HG02763 (cell line): ENCODE results near the gene PRDM13.
"Not testable (repeated sequence)": the region's sequence is repeated elsewhere in the genome, so short reads cannot be mapped to it uniquely, and the experiment has no call there.

Experiments used
- ATAC-seq: cut with Tn5 transposase; IDR thresholded peaks from one replicate; pipeline ENCODE4 v1.9.1; 2021; ENCODE audit warnings: mild to moderate bottlenecking, moderate library complexity; ENCODE audit not compliant: unreplicated experiment

The PRDM13 gene

DNA sequence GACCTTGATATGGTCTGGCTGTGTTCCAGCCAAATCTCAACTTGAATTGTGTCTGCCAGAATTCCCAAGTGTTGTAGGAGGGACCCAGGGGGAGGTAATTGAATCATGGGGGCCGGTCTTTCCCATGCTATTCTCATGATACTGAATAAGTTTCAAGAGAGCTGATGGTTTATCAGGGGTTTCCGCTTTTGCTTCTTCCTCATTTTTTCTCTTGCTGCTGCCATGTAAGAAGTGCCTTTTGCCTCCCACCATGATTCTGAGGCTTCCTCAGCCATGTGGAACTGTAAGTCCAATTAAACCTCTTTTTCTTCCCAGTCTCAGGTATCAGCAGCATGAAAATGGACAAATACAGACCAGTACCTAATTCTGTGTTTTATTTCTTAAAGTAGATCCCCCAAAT lies 15.4 kb downstream of the PRDM13 start:
- ATAC-seq = not testable (repeated sequence)

- no peak for ATAC-seq
Observed at GRCh38 chr6:99629293-99629692, 22.7 kb downstream of the PRDM13 start.

- no peak for ATAC-seq
Observed at GRCh38 chr6:99637629-99638028, 31.0 kb downstream of the PRDM13 start.

DNA sequence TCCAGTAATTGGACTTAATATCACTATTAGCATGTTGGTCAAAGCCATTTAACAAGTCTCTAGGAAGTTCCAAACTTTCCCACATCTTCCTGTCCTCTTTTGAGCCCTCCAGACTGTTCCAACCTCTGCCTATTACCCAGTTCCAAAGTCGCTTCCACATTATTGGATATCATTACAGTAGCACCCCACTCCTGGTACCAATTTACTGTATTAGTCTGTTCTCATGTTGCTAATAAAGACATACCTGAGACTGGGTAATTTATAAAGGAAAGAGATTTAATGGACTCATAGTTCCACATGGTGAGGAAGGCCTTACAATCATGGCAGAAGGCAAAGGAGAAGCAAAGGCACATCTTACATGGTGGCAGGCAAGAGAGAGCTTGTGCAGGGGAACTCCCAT lies 31.7 kb downstream of the PRDM13 start:
- ATAC-seq = not testable (repeated sequence)

- no peak for ATAC-seq
Observed at GRCh38 chr6:99641270-99641669, 34.6 kb downstream of the PRDM13 start.

DNA sequence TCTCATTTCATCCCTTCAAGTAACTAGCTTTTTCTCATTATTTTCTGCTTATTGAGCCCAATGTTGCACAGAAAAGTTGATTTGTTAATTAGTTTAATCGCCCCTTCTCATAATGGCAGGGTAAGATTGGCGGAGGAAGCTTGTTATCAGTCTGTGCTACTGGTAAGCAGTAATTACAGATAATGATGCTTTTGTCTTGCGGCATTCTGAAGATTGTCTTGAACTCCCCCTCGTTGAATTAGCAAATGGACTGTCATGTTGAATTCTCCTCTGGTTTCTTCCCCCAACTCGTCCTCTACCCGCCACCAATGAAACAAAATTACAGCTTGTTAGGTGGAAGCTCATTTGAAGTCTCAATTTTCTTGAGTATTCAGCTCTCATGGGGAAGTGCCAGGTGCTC lies 39.4 kb downstream of the PRDM13 start:
- ATAC-seq = no peak

DNA sequence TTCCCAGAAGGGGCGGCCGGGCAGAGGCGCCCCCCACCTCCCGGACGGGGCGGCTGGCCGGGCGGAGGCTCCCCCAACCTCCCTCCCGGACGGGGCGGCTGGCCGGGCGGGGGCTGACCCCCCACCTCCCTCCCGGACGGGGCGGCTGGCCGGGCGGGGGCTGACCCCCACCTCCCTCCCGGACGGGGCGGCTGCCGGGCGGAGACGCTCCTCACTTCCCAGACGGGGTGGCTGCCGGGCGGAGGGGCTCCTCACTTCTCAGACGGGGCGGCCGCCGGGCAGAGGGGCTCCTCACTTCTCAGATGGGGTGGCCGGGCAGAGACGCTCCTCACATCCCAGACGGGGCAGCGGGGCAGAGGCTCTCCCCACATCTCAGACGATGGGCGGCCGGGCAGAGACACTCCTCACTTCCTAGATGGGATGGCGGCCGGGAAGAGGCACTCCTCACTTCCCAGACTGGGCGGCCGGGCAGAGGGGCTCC lies 43.5 kb downstream of the PRDM13 start:
- not testable (repeated sequence) for ATAC-seq

DNA sequence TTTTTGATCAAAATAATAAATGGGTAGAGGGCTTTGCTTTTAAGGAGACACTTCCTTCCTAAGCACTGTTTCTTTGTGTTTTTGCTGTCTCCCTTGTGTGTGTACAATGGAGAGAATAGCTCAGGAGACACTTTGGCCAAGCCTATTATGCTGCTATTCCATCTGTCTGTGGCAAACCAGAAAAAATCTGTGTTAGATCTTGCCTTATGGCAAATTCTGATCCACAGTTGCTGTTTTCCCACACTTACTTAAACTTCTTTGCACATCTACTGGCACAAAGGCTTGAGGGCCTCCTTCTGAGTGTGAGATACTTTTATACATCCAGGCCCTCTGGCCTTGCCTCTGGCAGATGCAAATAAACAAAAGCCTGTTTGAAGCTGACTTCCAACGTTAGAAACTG lies 53.6 kb downstream of the PRDM13 start:
- ATAC-seq = no peak

DNA sequence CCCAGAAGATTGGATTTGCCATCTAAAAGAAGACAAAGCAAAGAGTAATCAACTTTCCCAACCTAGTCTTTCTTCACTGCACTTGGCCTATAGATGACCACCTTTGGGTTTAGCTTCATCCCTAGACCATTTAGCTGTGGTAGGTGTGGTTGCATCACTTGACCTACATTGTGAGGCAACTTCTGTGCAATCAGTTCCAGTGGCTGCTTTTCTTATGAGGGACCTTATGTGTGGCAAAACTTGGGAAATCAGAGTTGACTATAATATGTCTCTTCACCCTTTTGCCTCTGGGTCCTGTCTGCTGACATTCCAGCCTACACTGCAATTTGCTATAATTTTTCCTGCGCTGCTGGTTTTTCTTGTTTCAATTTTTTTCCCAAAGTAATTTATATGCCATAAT lies 55.2 kb downstream of the PRDM13 start:
- no peak for ATAC-seq

- no peak for ATAC-seq
Observed at GRCh38 chr6:99662616-99663015, 56.0 kb downstream of the PRDM13 start.
